SK-N-SH (cell line): Measurements from ENCODE around the gene NHERF2. TPM values are rescaled to one million over a fixed set of nuclear protein-coding genes. Genes with fewer than 3 reads are reported as not detected.

Experiments
- CTCF ChIA-PET: fragments of 300-600, 350-600 bp; formaldehyde crosslinking; extraction: SDS; loops from one replicate; lab custom pipeline; 2021; lab: Yijun Ruan, JAX
- POLR2A ChIA-PET: fragments of 350-600 bp; sonication (Branson Sonifier 250); formaldehyde crosslinking; extraction: SDS; loops from one replicate; lab custom pipeline; 2020; ENCODE audit warnings: antibody characterized with exemption, inconsistent platforms; lab: Yijun Ruan, JAX
- DNase-seq: peaks from one replicate; pipeline ENCODE4 v3.0.0; 2012
- H2AFZ ChIP-seq: fragments of 200-600 bp; sonication (generic); 2 replicates; pipeline ENCODE4 v1.8.1; 2016; ENCODE audit warnings: antibody characterized with exemption, mild to moderate bottlenecking, low read depth
- H3F3A ChIP-seq: fragments of 200-600 bp; sonication (generic); replicated peaks from 2 replicates; pipeline ENCODE3; 2016; ENCODE audit warnings: antibody characterized with exemption, mild to moderate bottlenecking; ENCODE audit not compliant: insufficient read depth
- H3K27ac ChIP-seq, 2 experiments: fragments of 200-500 bp in 1 of 2; fragments of 200-600 bp in 1 of 2; sonication (Bioruptor generic) in 1 of 2; sonication (generic), shearing (Covaris generic) in 1 of 2; 2 replicates each; pipeline versions ENCODE4 v1.5.1 to v1.6.1; 2014 to 2016; ENCODE audit warnings: low read depth in 2 of 2, inconsistent platforms in 1 of 2, low read length in 1 of 2, mild to moderate bottlenecking in 1 of 2, mixed read lengths in 1 of 2
- H3K27me3 ChIP-seq: fragments of 200-600 bp; sonication (generic), shearing (Covaris generic); 2 replicates; pipeline ENCODE4 v1.6.1; 2016; ENCODE audit warnings: mixed run types; ENCODE audit not compliant: insufficient read depth
- H3K36me3 ChIP-seq, 2 experiments: fragments of 200-500 bp in 1 of 2; fragments of 200-600 bp in 1 of 2; sonication (Bioruptor generic) in 1 of 2; sonication (generic) in 1 of 2; replicated peaks in 1 of 2; 2 replicates each; pipeline versions ENCODE3 to v1.5.1; 2014 to 2016; ENCODE audit warnings: low read length in 1 of 2, mild to moderate bottlenecking in 1 of 2; ENCODE audit not compliant: insufficient read depth in 2 of 2, control insufficient read depth in 1 of 2
- H3K4me1 ChIP-seq, 2 experiments: fragments of 200-500 bp in 1 of 2; fragments of 200-600 bp in 1 of 2; sonication (Bioruptor generic) in 1 of 2; sonication (generic), shearing (Covaris generic) in 1 of 2; 2 replicates each; pipeline versions ENCODE4 v1.5.1 to v1.6.1; 2014 to 2016; ENCODE audit warnings: low read depth in 1 of 2, low read length in 1 of 2, mixed run types in 1 of 2; ENCODE audit not compliant: insufficient read depth in 2 of 2, control insufficient read depth in 1 of 2
- H3K4me2 ChIP-seq: fragments of 200-600 bp; sonication (generic), shearing (Covaris generic); 2 replicates; pipeline ENCODE4 v1.6.1; 2017; ENCODE audit warnings: mixed run types
- H3K4me3 ChIP-seq, 2 experiments: fragments of 200-500 bp in 1 of 2; fragments of 200-600 bp in 1 of 2; sonication (Bioruptor generic) in 1 of 2; sonication (generic), shearing (Covaris generic) in 1 of 2; 2 replicates each; pipeline versions ENCODE4 v1.5.1 to v1.8.1; 2014 to 2016; ENCODE audit warnings: low read depth in 2 of 2, inconsistent platforms in 1 of 2, low read length in 1 of 2, mild to moderate bottlenecking in 1 of 2, mixed read lengths in 1 of 2, moderate library complexity in 1 of 2
- H3K79me2 ChIP-seq: fragments of 200-600 bp; sonication (generic); 2 replicates; pipeline ENCODE4 v1.8.1; 2017; ENCODE audit warnings: mild to moderate bottlenecking; ENCODE audit not compliant: insufficient read depth
- H3K9ac ChIP-seq: fragments of 200-600 bp; sonication (generic); 2 replicates; pipeline ENCODE4 v1.6.1; 2017; ENCODE audit warnings: mixed run types
- H3K9me2 ChIP-seq: fragments of 200-600 bp; sonication (generic); 2 replicates; pipeline ENCODE4 v1.6.1; 2017; ENCODE audit warnings: mixed run types
- H3K9me3 ChIP-seq: fragments of 200-600 bp; sonication (generic); 2 replicates; pipeline ENCODE4 v1.6.1; 2017; ENCODE audit warnings: mixed run types, mild to moderate bottlenecking, moderate library complexity
- H4K20me1 ChIP-seq: fragments of 200-600 bp; sonication (generic); 2 replicates; pipeline ENCODE4 v1.6.1; 2017; ENCODE audit warnings: mild to moderate bottlenecking, mixed run types; ENCODE audit not compliant: insufficient read depth
- CTCF ChIP-seq: fragments of 200-600 bp; sonication (generic); IDR thresholded peaks from 2 replicates; pipeline ENCODE4 v1.6.1; 2017; ENCODE audit warnings: antibody characterized with exemption, mild to moderate bottlenecking, moderate library complexity
- ELF1 ChIP-seq: IDR thresholded peaks from 2 replicates; pipeline ENCODE4 v1.4.0; 2012
- EP300 ChIP-seq, 2 experiments: IDR thresholded peaks; 2 replicates each; pipeline versions ENCODE4 v1.4.0 to v1.6.1; 2012; ENCODE audit warnings: borderline replicate concordance in 1 of 2, low read depth in 1 of 2, low read length in 1 of 2
- FOSL2 ChIP-seq: IDR thresholded peaks from 2 replicates; pipeline ENCODE4 v1.4.0; 2012; ENCODE audit warnings: low read depth, mild to moderate bottlenecking, moderate library complexity, borderline replicate concordance
- FOXJ3 ChIP-seq: sonication (generic); formaldehyde crosslinking; IDR thresholded peaks from 2 replicates; pipeline ENCODE4 v1.5.1; 2020; ENCODE audit warnings: mild to moderate bottlenecking, missing genetic modification reagents
- FOXM1 ChIP-seq: IDR thresholded peaks from 2 replicates; pipeline ENCODE4 v1.4.0; 2012; ENCODE audit warnings: low read depth, mild to moderate bottlenecking
- GABPA ChIP-seq: IDR thresholded peaks from 2 replicates; pipeline ENCODE4 v1.4.0; 2012; ENCODE audit warnings: low read depth, mild to moderate bottlenecking
- GATA2 ChIP-seq: sonication (generic); formaldehyde crosslinking; IDR thresholded peaks from 2 replicates; pipeline ENCODE4 v1.5.0; 2020; ENCODE audit warnings: mild to moderate bottlenecking, missing genetic modification reagents
- MEF2A ChIP-seq: IDR thresholded peaks from 2 replicates; pipeline ENCODE4 v1.4.0; 2012; ENCODE audit warnings: low read depth, borderline replicate concordance
- MXI1 ChIP-seq: IDR thresholded peaks from 2 replicates; pipeline ENCODE4 v1.6.1; 2012; ENCODE audit warnings: mild to moderate bottlenecking, low read depth, low read length, improper control_type of control experiment
- NFIC ChIP-seq: IDR thresholded peaks from 2 replicates; pipeline ENCODE4 v1.4.0; 2012; ENCODE audit warnings: borderline replicate concordance
- NRF1 ChIP-seq: IDR thresholded peaks from 2 replicates; pipeline ENCODE4 v1.6.1; 2012; ENCODE audit warnings: low read depth, mild to moderate bottlenecking, low read length
- RAD21 ChIP-seq: IDR thresholded peaks from 2 replicates; pipeline ENCODE4 v1.6.1; 2012; ENCODE audit warnings: mild to moderate bottlenecking, low read length
- RCOR1 ChIP-seq: fragments of 150-350 bp; IDR thresholded peaks from 2 replicates; pipeline ENCODE4 v1.6.1; 2017; ENCODE audit warnings: antibody characterized with exemption, low read length
- REST ChIP-seq: IDR thresholded peaks from 2 replicates; pipeline ENCODE4 v1.6.1; 2012; ENCODE audit warnings: mild to moderate bottlenecking, low read depth, low read length, moderate library complexity
- TEAD4 ChIP-seq: IDR thresholded peaks from 2 replicates; pipeline ENCODE4 v1.4.0; 2012; ENCODE audit warnings: mild to moderate bottlenecking, borderline replicate concordance; ENCODE audit not compliant: insufficient read depth
- USF1 ChIP-seq: IDR thresholded peaks from 2 replicates; pipeline ENCODE4 v1.4.0; 2012; ENCODE audit warnings: low read depth, borderline replicate concordance
- USF2 ChIP-seq: fragments of 150-350 bp; IDR thresholded peaks from 2 replicates; pipeline ENCODE4 v1.6.1; 2017; ENCODE audit warnings: antibody characterized with exemption, low read length, low read depth, borderline replicate concordance
- ZBTB33 ChIP-seq: IDR thresholded peaks from 2 replicates; pipeline ENCODE4 v1.4.0; 2012; ENCODE audit warnings: low read depth, borderline replicate concordance
- WGBS: methylation state at CpG from one replicate; pipeline ENCODE4 v1.1.6; 2017; ENCODE audit warnings: low lambda C conversion rate; 5-methylcytosine and 5-hydroxymethylcytosine counted together
- polyA plus RNA-seq, 3 experiments: library from polyadenylated mRNA; depleted of rRNA; stranded (reverse); fragments of >200 nt; gene quantifications; 2 replicates each; pipeline ENCODE4 v1.2.3, GENCODE V29; 2012

The NHERF2 gene
- polyA plus RNA-seq, 1 of the 3 experiments (the other 2 are of a cell fraction), result 53.8 TPM

- Histone ChIP-seq H3F3A (peaks cover 7% of the 10 kb centered on the region), H3K9me3 (no peaks in the 10 kb centered on the region), H3K4me2 (no peak overlapping the region), H3K4me1 (peaks cover 20 to 30% of the 10 kb centered on the region in 2 experiments; a peak in 3 of 4 replicates), H3K27ac (no peak overlapping the region), H3K9me2 (no peaks in the 10 kb centered on the region), H4K20me1 (peaks cover 8% of the 10 kb centered on the region; the same call in 1 of the 2 replicates), H3K79me2 (peaks cover 23% of the 10 kb centered on the region; the same call in 1 of the 2 replicates), H2AFZ (no peak overlapping the region), H3K27me3 (no peaks in the 10 kb centered on the region), H3K36me3 (peaks cover 0 to 6% of the 10 kb centered on the region in 2 experiments), H3K4me3 (no peak overlapping the region), H3K9ac (no peak overlapping the region)
- ChIA-PET CTCF (interaction anchor here (1.2 kb wide), 1 partner anchor 10 kb away, joined by 3 read pairs; no protein-coding TSS in a partner anchor), POLR2A (no interaction called here)
- no peak for DNase-seq
- TF ChIP-seq GABPA, result no peak
- no peak for TF ChIP-seq USF2
- TF ChIP-seq NRF1, result no peak
- no peak for TF ChIP-seq FOXM1
- TF ChIP-seq MEF2A, result no peak
- TF ChIP-seq ZBTB33, result no peak
- TF ChIP-seq RCOR1, result no peak
- TF ChIP-seq REST, result no peak
- no peak for TF ChIP-seq MXI1
- TF ChIP-seq CTCF, result no peak
- TF ChIP-seq ELF1, result no peak
- no peak for TF ChIP-seq TEAD4
- TF ChIP-seq NFIC, result no peak
- no peak for TF ChIP-seq GATA2 (CRISPR knock-in tag)
- no peak for TF ChIP-seq EP300 (IDR thresholded peaks at IDR 0.05; ENCODE audit: borderline replicate concordance in 1 of 2, low read depth in 1 of 2, low read length in 1 of 2)
- no peak for TF ChIP-seq RAD21
- no peak for TF ChIP-seq FOXJ3 (CRISPR knock-in tag)
- TF ChIP-seq USF1, result no peak
- TF ChIP-seq FOSL2, result no peak
- 92% methylated on average over 9 of the region's 22 CpGs for WGBS
These were observed 2.6 kb downstream of the NHERF2 start for GRCh38 chr16:2029350-2029749.
